Amniotic stem cell (primary cell): ENCODE results near the gene WWOX.

Experiments
- DNase-seq: peaks from one replicate; lab custom pipeline; 2025; lab: John Stamatoyannopoulos, UW

WWOX gene

GRCh38 chr16:78906135-78906534 lies 806.7 kb downstream of the WWOX start:
- no peak for DNase-seq

- no peak for DNase-seq
These were observed 809.8 kb downstream of the WWOX start for GRCh38 chr16:78909226-78909625.

GRCh38 chr16:78915811-78916345 lies 816.4 kb downstream of the WWOX start:
- DNase-seq, result no peak

GRCh38 chr16:78916928-78917545 lies 817.6 kb downstream of the WWOX start:
- DNase-seq, result no peak

- no peak for DNase-seq
These were observed 819.4 kb downstream of the WWOX start for GRCh38 chr16:78918805-78919305.

- no peak for DNase-seq
These were observed 820.4 kb downstream of the WWOX start for GRCh38 chr16:78919852-78920251.

GRCh38 chr16:78920621-78921020 lies 821.2 kb downstream of the WWOX start:
- DNase-seq, result no peak

GRCh38 chr16:78925083-78925767 lies 825.8 kb downstream of the WWOX start:
- no peak for DNase-seq

GRCh38 chr16:78926723-78927210 lies 827.3 kb downstream of the WWOX start:
- DNase-seq, result no peak

- no peak for DNase-seq
These were observed 828.3 kb downstream of the WWOX start for GRCh38 chr16:78927766-78928165.

- no peak for DNase-seq
These were observed 830.4 kb downstream of the WWOX start for GRCh38 chr16:78929841-78930240.

GRCh38 chr16:78930561-78930960 lies 831.1 kb downstream of the WWOX start:
- no peak for DNase-seq

- DNase-seq, result no peak
These were observed 831.8 kb downstream of the WWOX start for GRCh38 chr16:78931267-78931666.

GRCh38 chr16:78931678-78932077 lies 832.2 kb downstream of the WWOX start:
- no peak for DNase-seq

GRCh38 chr16:78932355-78932943 lies 833.0 kb downstream of the WWOX start:
- no peak for DNase-seq

- DNase-seq, result no peak
These were observed 836.6 kb downstream of the WWOX start for GRCh38 chr16:78936060-78936459.

- DNase-seq, result no peak
These were observed 840.1 kb downstream of the WWOX start for GRCh38 chr16:78939597-78939996.

GRCh38 chr16:78942625-78943245 lies 843.3 kb downstream of the WWOX start:
- DNase-seq, result no peak

GRCh38 chr16:78945336-78945735 lies 845.9 kb downstream of the WWOX start:
- DNase-seq, result no peak

GRCh38 chr16:78946556-78946955 lies 847.1 kb downstream of the WWOX start:
- no peak for DNase-seq

GRCh38 chr16:78950768-78951167 lies 851.3 kb downstream of the WWOX start:
- DNase-seq, result no peak

GRCh38 chr16:78952630-78953029 lies 853.2 kb downstream of the WWOX start:
- no peak for DNase-seq
